ENCODE measurements around the gene GCNT4. TPM values are rescaled to one million over a fixed set of nuclear protein-coding genes. Genes with fewer than 3 reads are reported as not detected.

The GCNT4 gene
- total RNA-seq, 2 donors from 2014 or later: 0.20 to 0.41 TPM

GRCh38 chr5:75054134-75054930 lies 2.0 kb upstream of the GCNT4 start:
- H3K4me1 ChIP-seq: peaks cover 0 to 15% of the 10 kb centered on the region in 2 donors
- DNase-seq (ENCODE audit: low spot score): peak; percentile 68
- no peaks in the 10 kb centered on the region for H3K9me3 ChIP-seq
- no peaks in the 10 kb centered on the region for H3K27me3 ChIP-seq
- TF ChIP-seq CTCF (IDR thresholded peaks at IDR 0.05): no peak
- peak overlapping the region; percentile 85 to 88 for H3K27ac ChIP-seq
- H3K4me3 ChIP-seq: peak overlapping the region; percentile 70 to 82
- no peaks in the 10 kb centered on the region for H3K36me3 ChIP-seq

- Histone ChIP-seq H3K9me3 (no peaks in the 10 kb centered on the region), H3K27me3 (no peaks in the 10 kb centered on the region), H3K4me3 (peak overlapping the region; percentile 70 to 82), H3K36me3 (no peaks in the 10 kb centered on the region), H3K4me1 (peaks cover 0 to 15% of the 10 kb centered on the region in 2 donors), H3K27ac (peak overlapping the region; percentile 85 to 88)
- TF ChIP-seq CTCF (IDR thresholded peaks at IDR 0.05): peak in 1 of 2 donors; percentile 24
- peak; percentile 61 for DNase-seq (ENCODE audit: low spot score)
Observed at GRCh38 chr5:75053304-75054133, 1.2 kb upstream of the GCNT4 start.

- no peaks in the 10 kb centered on the region for H3K27me3 ChIP-seq
- no peaks in the 10 kb centered on the region for H3K36me3 ChIP-seq
- peak overlapping the region; percentile 85 to 88 for H3K27ac ChIP-seq
- no peaks in the 10 kb centered on the region for H3K9me3 ChIP-seq
- peaks cover 0 to 15% of the 10 kb centered on the region in 2 donors for H3K4me1 ChIP-seq
- peak overlapping the region; percentile 70 to 82 for H3K4me3 ChIP-seq
- TF ChIP-seq CTCF (IDR thresholded peaks at IDR 0.05): no peak
- DNase-seq (ENCODE audit: low spot score): no peak
Observed at GRCh38 chr5:75053054-75053303, 621 bp upstream of the GCNT4 start.

GRCh38 chr5:75051217-75051751 lies 1.1 kb downstream of the GCNT4 start:
- Histone ChIP-seq H3K27me3 (no peaks in the 10 kb centered on the region), H3K9me3 (no peaks in the 10 kb centered on the region), H3K4me3 (no peak overlapping the region), H3K4me1 (peaks cover 0 to 15% of the 10 kb centered on the region in 2 donors), H3K27ac (no peak overlapping the region), H3K36me3 (no peaks in the 10 kb centered on the region)
- DNase-seq (ENCODE audit: low spot score): no peak
- no peak for TF ChIP-seq CTCF (IDR thresholded peaks at IDR 0.05)

- Histone ChIP-seq H3K9me3 (no peaks in the 10 kb centered on the region), H3K4me1 (peaks cover 0 to 15% of the 10 kb centered on the region in 2 donors), H3K4me3 (no peak overlapping the region), H3K36me3 (peaks cover 2% of the 10 kb centered on the region), H3K27ac (no peak overlapping the region), H3K27me3 (no peaks in the 10 kb centered on the region)
- DNase-seq (ENCODE audit: low spot score): no peak
- no peak for TF ChIP-seq CTCF (IDR thresholded peaks at IDR 0.05)
Observed at GRCh38 chr5:75050415-75050814, 1.9 kb downstream of the GCNT4 start.

Data from right atrium auricular region (tissue), 2 donors.